Iris pigment epithelial cell (primary cell): ENCODE results near the gene HES2.
"Not testable (repeated sequence)": the region's sequence is repeated elsewhere in the genome, so short reads cannot be mapped to it uniquely, and the experiment has no call there.

Experiments used
- DNase-seq: peaks from one replicate; pipeline ENCODE4 v3.0.0-alpha.2; 2011; ENCODE audit warnings: low read depth

Gene HES2

DNA sequence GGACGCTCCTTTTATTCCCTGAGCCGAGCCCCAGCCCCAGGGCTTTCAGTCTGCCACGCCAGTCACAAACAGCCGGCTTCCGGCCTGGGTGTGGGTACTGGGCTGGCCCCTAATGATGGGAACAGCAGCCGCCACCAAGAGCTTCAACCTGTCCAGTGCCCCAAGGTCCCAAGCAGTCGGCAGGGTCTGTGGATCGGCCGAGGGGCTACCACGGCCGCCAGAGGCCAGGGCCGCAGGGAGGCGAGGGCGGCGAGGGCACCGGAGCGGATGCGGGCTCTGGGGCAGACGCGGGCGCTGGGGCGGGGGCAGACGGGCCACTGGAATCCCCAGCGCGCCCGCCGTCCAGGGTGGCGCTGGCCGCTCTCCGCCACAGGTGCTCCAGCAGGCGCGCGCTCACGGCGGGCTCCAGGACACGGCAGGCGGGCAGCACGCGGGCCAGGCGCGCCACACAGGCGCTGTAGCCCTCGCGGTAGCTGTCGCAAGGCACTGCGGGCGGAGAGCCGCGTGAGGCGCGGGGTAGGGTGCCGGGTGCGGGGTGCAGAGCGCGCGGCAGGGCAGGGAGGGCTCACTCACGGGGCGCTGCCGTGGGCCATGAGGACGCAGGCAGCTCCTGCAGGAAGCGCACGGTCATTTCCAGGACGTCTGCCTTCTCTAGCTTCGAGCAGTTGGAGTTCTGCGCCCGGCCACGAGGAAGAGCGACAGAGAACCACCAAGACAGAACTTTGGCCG is 887 bp downstream of the HES2 start:
- DNase-seq: no peak

DNA sequence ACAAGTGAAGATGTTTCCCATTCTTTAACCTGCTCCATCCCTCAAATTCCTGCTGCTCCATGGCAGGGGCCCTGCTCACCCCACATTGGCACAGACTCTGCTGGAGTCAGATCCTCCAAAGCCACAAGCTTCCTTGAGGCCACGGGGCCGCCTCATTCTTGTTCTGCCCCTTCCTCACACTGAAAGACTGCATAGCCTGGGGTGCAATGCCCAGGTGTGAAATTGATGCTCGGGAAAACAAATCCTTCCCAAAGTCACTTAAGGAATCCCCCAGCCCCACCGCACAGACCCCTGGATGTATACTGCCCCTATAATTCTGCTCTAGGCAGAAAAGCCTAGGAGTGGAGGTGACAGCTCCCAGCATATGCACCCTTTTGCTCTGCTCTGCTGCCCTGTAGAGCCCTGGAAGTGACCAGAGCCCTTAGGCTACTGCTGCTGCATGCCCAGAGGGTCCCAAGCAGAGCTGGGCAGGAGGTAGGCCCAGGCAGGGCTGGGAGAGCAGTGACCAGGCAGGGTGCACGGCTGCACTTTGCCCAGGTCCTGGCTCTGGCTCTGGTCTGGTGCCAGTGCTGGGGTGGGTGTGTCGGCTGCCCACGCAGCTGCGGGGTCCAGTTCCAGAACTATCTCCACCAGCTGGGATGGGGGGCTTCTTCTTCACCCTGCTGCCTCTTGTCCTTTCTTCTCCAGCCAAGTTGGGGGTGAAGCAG is 1.6 kb downstream of the HES2 start:
- DNase-seq: no peak

- no peak for DNase-seq
These were observed 2.8 kb downstream of the HES2 start for GRCh38 chr1:6416906-6417305.

- no peak for DNase-seq
These were observed 3.4 kb downstream of the HES2 start for GRCh38 chr1:6416295-6416656.

- no peak for DNase-seq
These were observed 4.7 kb downstream of the HES2 start for GRCh38 chr1:6414881-6415626.

DNA sequence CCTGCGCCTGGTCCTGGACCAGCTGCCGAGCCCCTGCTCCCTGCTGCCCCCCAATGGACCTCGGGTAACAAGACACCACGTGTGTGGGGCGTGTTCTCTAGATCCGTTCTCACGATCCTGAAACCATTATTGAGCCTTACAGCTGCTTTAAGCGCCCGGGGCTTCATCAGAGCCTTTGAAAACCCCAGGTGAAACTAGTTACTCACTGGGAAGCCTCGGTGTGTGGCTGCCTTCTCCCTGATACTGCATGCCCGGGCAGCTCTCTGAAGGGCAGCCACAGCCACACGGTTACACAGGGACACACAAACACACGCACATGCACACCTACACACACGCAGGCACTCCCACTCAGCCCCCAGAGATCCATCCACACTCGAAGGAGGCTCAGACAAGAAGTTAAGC is 5.3 kb downstream of the HES2 start:
- peak; percentile 72 for DNase-seq

- peak; percentile 42 for DNase-seq
These were observed 6.8 kb downstream of the HES2 start for GRCh38 chr1:6412896-6413295.

DNA sequence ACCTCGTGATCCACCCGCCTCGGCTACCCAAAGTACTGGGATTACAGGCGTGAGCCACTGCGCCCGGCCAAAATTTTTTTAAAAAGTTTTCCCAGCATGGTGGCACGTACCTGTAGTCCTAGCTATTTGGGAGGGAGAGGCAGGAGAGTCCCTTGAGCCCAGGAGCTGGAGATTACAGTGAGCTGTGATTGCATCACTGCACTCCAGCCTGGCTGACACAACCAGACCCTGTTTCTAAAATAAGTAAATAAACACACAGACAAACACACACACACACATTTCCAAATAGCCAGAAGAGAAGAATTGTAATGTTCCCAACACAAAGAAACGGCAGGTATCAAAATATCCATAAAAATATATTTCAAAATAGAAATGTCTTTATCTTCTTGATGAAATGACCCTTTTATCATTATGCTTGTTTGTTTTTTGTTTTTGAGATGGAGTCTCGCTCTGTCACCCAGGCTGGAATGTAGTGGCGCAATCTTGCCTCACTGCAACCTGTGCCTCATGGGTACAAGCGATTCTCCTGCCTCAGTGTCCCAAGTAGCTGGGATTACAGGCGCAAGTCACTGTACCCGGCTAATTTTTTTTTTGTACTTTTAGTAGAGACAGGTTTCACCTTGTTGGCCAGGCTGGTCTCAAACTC is 9.3 kb downstream of the HES2 start:
- no peak for DNase-seq

DNA sequence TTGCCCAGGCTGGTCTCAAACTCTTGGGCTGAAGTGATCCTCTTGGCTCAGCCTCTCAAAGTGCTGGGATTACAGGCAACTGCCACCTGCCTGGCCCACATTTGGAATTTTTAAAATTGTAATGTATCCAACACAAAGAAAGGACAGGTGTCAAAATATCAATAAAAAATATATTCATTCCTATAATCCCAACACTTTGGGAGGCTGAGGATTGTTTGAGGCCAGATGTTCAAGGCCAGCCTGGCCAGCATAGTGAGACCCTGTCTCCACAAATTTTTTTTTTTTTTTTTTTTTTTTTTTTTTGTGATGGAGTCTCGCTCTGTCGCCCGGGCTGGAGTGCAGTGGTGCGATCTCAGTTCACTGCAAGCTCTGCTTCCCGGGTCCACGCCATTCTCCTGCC is 10.0 kb downstream of the HES2 start:
- no peak for DNase-seq

DNA sequence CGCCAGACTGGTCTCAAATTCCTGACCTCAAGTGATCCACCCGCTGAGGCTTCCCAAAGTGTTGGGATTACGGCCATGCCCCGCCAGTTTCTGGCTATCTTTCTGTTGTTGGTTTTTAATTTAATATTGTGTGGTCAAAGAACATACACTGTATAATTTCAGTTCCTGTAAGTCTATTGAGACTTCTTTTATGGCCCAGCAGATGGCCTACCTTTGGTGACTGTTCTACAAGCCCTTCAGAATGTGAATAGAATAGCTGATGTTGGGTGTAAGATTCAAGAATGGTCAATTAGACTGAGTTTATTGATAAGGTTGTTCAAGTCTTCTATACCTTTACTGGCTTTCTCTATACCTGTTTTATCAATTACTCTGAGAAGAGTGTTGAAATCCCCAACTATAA is 10.7 kb downstream of the HES2 start:
- no peak for DNase-seq

- DNase-seq: no peak
These were observed 11.7 kb downstream of the HES2 start for GRCh38 chr1:6408023-6408422.

GRCh38 chr1:6401673-6402072 is 18.0 kb downstream of the HES2 start:
- DNase-seq: no peak

- DNase-seq: no peak
These were observed 20.4 kb downstream of the HES2 start for GRCh38 chr1:6399294-6399693.

DNA sequence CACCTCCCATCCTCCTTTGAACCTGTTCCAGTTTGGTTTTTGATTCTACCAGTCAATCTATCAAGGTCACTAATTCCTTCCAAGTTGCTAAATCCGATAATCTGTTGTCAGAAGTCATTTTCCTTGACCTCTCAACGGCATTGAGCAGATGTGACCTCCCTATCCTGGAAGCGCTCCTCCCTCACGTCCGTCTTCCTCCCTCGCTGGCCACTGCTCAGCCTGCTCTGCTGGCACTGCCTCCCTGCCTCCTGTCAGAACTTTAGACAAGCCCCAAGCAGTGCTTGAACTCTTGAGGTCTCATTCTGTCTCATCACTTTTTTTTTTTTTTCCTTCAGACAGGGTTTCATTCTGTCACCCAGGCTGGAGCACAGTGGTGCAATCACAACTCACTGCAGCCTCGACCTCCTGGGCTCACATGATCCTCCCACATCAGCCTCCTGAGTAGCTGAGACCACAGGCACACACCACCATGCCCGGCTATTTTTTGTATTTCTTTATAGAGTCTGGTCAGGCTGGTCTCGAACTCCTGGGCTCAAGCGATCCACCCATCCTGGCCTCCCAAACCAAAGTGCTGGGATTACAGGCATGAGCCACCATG is 21.8 kb downstream of the HES2 start:
- no peak for DNase-seq

DNA sequence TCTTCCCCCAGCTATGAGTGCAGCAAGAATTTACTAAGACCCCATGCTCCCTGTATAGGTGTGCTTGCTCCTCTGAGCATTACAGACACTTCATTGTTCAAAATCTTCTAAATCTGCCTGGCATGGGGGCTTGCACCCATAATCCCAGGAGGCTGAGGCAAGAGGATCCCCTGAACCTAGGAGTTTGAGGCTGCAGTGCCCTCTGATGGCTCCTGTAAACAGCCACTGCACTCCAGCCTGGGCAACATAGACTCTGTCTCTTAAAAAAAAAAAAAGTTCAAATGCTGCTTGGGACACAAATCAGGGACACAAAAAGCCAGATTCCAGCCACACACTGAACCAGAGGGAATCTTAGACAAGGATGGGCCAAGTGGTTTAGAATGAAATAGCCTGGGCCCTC is 22.7 kb downstream of the HES2 start:
- no peak for DNase-seq

DNA sequence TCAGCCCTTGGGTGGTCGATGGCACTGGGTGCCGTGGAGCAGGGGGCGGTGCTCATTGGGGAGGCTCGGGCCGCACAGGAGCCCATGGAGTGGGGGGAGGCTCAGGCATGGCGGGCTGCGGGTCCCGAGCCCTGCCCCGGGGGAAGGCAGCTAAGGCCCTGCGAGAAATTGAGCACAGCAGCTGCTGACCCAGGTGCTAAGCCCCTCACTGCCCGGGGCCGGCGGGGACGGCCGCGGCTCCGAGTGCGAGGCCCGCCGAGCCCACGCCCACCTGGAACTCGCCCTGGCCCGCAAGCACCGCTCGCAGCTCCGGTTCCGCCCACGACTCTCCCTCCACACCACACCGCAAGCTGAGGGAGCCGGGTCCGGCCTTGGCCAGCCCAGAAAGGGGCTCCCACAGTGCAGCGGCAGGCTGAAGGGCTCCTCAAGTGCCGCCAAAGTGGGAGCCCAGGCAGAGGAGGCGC is 23.9 kb downstream of the HES2 start:
- DNase-seq: not testable (repeated sequence)

DNA sequence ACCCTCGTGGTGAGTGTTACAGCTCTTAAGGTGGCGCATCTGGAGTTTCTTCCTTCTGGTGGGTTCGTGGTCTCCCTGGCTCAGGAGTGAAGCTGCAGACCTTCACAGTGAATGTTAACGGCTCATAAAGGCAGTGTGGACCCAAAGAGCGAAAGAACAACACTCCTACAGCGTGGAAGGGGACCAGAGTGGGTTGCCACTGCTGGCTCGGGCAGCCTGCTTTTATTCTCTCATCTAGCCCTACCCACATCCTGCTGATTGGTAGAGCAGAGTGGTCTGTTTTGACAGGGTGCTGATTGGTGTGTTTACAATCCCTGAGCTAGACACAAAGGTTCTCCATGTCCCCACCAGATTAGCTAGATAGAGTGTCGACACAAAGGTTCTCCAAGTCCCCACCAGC is 24.6 kb downstream of the HES2 start:
- not testable (repeated sequence) for DNase-seq

GRCh38 chr1:6393400-6394187 is 26.1 kb downstream of the HES2 start, which contains the start of gene ACOT7:
TSS of gene ACOT7 (minus strand) at chr1:6393767. CDS start at chr1:6393399, 368 bp downstream.
- peak; percentile 90 for DNase-seq

- no peak for DNase-seq
These were observed 26.8 kb downstream of the HES2 start for GRCh38 chr1:6392809-6393399.

DNA sequence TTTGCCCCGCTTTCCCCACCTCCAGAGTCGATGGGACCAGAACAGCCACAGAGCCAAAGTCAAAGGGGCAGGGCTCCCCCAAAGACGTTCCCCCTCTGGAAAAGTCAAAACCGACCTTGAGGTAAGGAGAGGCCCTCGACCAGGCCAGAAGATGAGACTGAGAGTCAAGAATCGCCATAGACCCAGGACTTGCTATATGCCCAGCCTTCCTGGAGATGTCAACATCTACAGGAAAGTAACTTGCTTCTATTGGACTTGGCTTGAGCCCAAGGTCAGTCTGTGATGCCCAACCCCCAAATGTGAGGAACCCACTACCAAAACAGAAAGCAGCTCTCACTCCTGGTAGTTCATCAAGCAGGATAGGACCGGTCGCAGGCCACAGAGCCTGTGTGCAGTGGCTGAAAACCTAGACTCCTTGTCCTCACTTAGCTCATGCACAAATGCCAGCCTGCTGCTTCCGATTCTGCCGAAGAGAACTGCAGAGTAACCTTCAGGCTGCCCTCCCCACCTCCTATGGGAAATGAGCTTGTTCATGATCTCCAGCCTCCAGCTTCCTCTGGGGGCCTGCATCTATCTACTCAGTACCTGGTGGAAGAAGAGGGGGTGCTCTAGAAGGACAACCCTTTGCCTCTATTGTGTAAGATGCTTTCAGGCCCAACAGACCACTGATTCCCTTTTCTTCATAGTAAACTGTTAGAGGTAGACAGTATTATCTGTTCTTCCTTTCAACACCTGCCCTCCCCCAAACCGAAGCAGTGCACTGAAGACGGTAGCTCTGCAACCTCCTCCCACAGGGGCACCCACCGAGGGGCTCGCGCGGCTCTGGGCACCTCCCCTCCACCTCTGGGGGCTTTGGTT is 27.5 kb downstream of the HES2 start:
- DNase-seq: no peak
